Astrocyte of the spinal cord (primary cell): ENCODE measurements around the gene TENM4.

Experiments used
- DNase-seq: peaks from one replicate; pipeline ENCODE4 v3.0.0; 2011; ENCODE audit warnings: low read depth, low spot score
- H3K4me3 ChIP-seq: 2 replicates; pipeline ENCODE4 v1.5.1; 2011; ENCODE audit warnings: low read depth, mild to moderate bottlenecking, low read length, moderate library complexity
- in situ Hi-C: cut with HindIII; loops from 2 replicates; pipeline ENCODE4 v1.10.0; 2017; ENCODE audit warnings: low sequenced_read_pairs
- TF ChIP-seq, protein P1 (sequence below): IDR thresholded peaks from 2 replicates; pipeline ENCODE4 v1.5.1; 2012; ENCODE audit warnings: low read depth, mild to moderate bottlenecking, low read length, inconsistent platforms

TENM4 gene

DNA sequence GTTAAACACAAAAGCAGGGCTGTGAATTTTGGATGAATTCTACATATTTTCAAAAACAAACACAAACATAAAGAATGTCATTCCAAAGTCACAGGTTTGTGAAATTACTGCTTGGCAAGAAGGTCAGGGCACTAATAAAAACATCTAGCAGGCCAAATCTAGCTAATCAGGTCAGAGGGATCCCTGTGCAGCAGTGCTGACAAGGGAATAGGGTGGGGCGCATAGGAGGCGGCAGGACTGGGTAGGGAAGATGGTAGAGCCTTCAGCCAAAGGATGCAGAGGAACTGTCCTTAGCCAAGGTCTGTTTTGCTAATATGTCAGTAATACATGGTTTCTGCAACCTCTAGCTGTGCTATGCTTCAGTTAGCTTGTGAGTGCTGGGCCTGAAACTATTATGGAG lies 396.6 kb downstream of the TENM4 start:
- in situ Hi-C loops, result no loop called here
- TF ChIP-seq, protein P1, sequence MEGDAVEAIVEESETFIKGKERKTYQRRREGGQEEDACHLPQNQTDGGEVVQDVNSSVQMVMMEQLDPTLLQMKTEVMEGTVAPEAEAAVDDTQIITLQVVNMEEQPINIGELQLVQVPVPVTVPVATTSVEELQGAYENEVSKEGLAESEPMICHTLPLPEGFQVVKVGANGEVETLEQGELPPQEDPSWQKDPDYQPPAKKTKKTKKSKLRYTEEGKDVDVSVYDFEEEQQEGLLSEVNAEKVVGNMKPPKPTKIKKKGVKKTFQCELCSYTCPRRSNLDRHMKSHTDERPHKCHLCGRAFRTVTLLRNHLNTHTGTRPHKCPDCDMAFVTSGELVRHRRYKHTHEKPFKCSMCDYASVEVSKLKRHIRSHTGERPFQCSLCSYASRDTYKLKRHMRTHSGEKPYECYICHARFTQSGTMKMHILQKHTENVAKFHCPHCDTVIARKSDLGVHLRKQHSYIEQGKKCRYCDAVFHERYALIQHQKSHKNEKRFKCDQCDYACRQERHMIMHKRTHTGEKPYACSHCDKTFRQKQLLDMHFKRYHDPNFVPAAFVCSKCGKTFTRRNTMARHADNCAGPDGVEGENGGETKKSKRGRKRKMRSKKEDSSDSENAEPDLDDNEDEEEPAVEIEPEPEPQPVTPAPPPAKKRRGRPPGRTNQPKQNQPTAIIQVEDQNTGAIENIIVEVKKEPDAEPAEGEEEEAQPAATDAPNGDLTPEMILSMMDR, result no peak
- H3K4me3 ChIP-seq, result no peak overlapping the region
- no peak for DNase-seq

DNA sequence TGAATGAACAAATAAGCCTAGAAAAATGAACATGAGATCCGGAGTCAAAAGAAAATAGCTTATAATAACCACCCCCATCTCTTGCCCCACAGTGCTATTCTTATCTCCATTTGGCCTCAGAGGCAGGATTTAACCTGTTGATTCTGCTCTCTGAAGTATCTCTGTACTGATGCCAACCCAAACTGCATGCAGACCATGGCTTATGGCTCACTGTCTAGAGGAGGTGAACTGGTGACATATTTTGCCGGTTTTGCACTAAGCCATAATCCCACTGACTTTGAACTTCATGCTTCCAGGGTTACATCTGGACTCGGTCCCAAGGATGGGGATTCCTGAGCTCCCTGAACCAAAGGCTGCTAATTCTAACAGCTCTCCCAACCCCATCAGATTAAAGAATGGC lies 397.1 kb downstream of the TENM4 start:
- H3K4me3 ChIP-seq, result no peak overlapping the region
- TF ChIP-seq, protein P1, result no peak
- no peak for DNase-seq
- in situ Hi-C loops, result no loop called here

DNA sequence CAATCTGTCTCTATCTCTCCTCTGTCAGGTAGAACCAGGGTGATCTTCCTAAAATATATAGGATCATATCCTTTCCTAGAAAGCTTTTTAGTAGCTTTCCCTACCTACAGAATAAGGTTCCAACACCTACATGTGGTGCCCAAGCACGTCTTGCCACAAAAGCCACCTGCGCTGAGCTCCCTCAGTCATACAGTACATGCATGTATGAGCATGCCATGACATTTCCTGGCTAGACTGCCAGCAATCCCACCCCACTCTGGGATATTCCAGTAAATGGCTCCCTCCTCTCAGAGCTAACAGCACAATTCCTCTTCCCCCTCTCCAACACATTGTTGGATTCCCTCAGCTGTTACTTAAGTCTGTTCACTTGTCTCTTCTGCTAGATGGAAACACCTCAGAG lies 398.0 kb downstream of the TENM4 start:
- DNase-seq, result no peak
- TF ChIP-seq, protein P1, result no peak
- in situ Hi-C loops, result no loop called here

DNA sequence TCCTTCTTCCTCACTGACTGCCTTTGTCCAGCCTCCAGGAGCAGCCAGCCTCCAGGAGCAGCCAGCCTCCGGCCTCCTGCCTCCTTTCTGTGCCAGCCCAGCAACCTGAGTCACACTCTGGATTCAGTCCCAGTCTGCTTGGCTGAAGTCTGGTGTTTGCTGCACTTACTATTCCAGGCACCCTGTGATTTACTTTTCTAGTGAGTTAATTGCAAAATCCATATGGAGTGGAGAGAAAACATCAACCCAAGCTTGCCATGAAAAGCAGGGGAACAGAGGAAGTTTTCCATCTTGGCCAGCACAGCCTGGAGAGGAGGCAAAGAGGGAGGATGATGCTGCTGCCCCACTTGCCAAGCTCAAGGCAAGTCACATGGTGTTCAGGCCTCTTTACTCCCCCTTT lies 400.5 kb downstream of the TENM4 start:
- in situ Hi-C loops, result no loop called here
- TF ChIP-seq, protein P1, result no peak
- DNase-seq, result peak; percentile 53
- H3K4me3 ChIP-seq, result no peak overlapping the region

More for the DNA sequence above, 398.0 kb downstream of the TENM4 start:
- no peak overlapping the region for H3K4me3 ChIP-seq

DNA sequence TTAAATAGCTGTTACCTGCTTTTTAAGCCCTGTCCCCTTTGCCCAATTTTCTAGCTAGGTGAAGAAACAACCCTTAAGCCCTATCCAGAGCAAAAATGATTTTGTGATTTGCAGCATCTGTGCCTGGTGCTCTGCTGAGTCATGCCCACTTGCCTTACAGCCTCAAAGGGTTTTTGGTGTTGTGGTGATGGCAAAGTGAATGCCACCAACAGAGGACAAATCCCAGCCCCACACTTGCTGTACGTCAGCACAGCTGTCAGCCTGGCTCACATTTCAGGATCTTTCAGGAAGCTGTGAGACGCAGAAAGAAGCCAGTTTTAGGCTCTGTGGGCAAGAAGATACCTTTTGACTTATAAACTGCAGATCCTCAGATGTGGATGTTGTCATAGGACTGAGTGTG lies 401.7 kb downstream of the TENM4 start:
- TF ChIP-seq, protein P1, result no peak
- in situ Hi-C loops, result no loop called here
- no peak for DNase-seq
- no peak overlapping the region for H3K4me3 ChIP-seq

DNA sequence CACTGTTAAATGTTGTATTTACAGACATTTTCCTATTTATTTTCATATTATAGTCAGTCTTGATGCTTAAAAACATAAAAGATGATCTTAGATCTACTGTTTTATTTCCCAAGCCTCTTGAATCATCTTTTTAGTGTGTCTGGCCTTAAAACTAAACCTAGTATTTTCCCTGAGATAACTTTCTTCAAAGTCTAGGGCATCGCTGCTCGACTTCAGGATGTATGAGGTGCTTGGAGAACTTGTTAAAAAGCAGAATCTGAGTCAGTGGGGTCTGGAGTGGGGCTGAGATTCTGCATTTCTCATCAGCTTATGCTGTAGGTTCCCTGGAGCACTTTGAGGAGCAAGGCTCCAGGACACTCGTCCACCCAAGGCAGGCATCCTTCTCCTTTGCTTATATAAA lies 404.9 kb downstream of the TENM4 start:
- in situ Hi-C loops, result no loop called here
- no peak for DNase-seq
- no peak overlapping the region for H3K4me3 ChIP-seq
- TF ChIP-seq, protein P1, result no peak

DNA sequence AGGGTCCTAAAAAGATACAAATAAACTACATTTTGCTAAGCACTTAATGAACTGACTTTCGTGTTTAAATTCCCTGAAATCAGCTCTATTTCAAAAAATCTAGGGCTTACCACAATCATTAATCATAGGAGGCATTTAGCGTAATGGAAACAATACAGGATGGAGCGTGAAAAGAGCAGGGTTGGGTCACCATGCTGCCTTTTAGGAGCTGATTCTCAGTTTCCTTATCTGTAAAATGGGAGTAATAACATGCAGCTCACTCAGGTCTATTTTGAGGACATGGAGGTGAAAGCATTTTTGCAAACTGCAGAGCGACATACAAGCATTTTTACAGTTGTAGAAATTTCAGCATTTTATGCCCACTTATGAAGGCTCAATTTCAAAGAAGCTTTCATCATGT lies 407.0 kb downstream of the TENM4 start:
- in situ Hi-C loops, result no loop called here
- H3K4me3 ChIP-seq, result no peak overlapping the region
- DNase-seq, result no peak
- TF ChIP-seq, protein P1, result no peak
